Stimulated activated effector memory CD8-positive, alpha-beta T cell treated with anti-CD3 and anti-CD28 coated beads, Interleukin-12 subunit alpha, Interleukin-12 subunit beta, amount 100 ng/mL, for 72 hours (primary cell): ENCODE data around the gene APLF.
"Not testable (repeated sequence)": the region's sequence is repeated elsewhere in the genome, so short reads cannot be mapped to it uniquely, and the experiment has no call there.

Experiments
- ATAC-seq: fragments of 150-1000 bp; cut with Tn5 transposase; 2 replicates; pipeline ENCODE4 v1.10.0; 2021
- DNase-seq, 2 donors: peaks; one replicate each; pipeline ENCODE4 v3.0.0; 2021 to 2022; ENCODE audit warnings: low spot score in 2 of 2
- H3K27ac Mint-ChIP-seq: one replicate; pipeline ENCODE4 v1.8.0; 2022; ENCODE audit warnings: mild to moderate bottlenecking, mixed read lengths
- H3K36me3 Mint-ChIP-seq: one replicate; pipeline ENCODE4 v1.8.0; 2022; ENCODE audit warnings: mild to moderate bottlenecking, mixed read lengths
- H3K4me1 Mint-ChIP-seq: one replicate; pipeline ENCODE4 v1.8.0; 2022; ENCODE audit warnings: mixed read lengths
- H3K4me3 Mint-ChIP-seq: one replicate; pipeline ENCODE4 v1.8.0; 2022; ENCODE audit warnings: mild to moderate bottlenecking, mixed read lengths
- H3K9me3 Mint-ChIP-seq: one replicate; pipeline ENCODE4 v1.8.0; 2022; ENCODE audit warnings: mixed read lengths

Gene APLF

DNA sequence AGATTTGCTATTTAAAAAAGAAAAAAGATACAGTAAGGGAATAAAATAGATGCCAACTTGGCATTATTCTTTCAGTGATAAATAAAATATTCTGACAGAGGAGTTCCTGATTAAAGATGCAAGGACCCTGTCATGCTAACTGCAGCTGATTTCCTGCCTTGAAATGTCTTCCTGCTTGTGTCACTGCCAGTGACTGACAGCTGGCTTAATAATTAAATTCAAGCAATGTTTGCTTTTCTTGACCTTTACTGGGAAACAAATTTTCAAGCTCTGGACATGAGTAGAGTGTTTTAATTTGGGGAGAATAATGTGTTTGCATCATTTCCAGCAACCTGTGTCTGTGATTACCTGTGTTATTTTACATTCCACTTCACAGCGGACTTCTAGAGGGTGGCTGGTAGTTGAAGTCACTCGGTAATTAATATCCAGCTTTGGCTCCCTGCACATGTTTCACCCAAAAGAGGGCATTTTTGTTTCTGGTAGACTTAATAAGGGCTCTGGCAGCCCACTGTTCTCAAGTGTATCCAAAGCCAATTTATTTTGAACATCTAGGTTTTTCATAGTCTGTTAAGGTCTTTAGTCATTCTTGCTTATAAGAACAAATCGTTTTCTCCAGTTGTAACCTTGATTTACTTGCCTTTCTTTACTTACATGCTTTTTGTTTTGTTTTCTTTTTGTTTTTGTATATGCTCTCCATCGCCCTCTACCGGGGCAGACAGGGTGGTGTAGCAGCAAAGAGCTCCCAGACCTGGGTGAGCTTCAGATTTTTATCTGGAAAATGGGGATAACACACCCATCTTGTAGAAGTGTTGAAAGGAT, 127.5 kb downstream of the APLF start:
- Mint-ChIP-seq H3K27ac (no peak overlapping the region), H3K4me1 (peaks cover 7% of the 10 kb centered on the region), H3K9me3 (no peaks in the 10 kb centered on the region), H3K36me3 (no peaks in the 10 kb centered on the region), H3K4me3 (no peak overlapping the region)
- ATAC-seq (peak; percentile 32), DNase-seq (peak; percentile 23 to 67)

DNA sequence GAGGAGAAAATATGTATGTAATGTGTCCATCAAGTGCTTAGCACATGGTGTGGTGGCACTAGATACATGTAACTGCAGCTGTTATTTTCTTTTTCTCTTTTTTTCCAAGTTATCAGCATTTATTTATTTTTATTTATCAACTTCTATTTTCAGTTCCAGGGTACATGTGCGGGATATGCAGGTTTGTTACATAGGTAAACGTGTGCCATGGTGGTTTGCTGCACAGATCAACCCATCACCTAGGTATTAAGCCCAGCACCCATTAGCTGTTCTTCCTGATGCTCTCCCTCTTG, 128.1 kb downstream of the APLF start:
- not testable (repeated sequence) for H3K27ac Mint-ChIP-seq, H3K4me1 Mint-ChIP-seq

DNA sequence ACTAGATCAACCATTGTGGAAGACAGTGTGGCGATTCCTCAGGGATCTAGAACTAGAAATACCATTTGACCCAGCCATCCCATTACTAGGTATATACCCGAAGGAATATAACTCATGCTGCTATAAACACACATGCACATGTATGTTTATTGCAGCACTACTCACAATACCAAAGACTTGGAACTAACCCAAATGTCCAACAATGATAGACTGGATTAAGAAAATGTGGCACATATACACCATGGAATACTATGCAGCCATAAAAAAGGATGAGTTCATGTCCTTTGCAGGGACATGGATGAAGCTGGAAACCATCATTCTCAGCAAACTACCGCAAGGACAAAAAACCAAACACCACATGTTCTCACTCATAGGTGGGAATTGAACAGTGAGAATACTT, 133.1 kb downstream of the APLF start:
- DNase-seq, ATAC-seq, H3K27ac Mint-ChIP-seq, H3K4me1 Mint-ChIP-seq, H3K4me3 Mint-ChIP-seq, H3K9me3 Mint-ChIP-seq, H3K36me3 Mint-ChIP-seq: not testable (repeated sequence)

More for the DNA sequence above, 128.1 kb downstream of the APLF start:
- ATAC-seq, H3K36me3 Mint-ChIP-seq, H3K9me3 Mint-ChIP-seq, DNase-seq, H3K4me3 Mint-ChIP-seq: not testable (repeated sequence)

DNA sequence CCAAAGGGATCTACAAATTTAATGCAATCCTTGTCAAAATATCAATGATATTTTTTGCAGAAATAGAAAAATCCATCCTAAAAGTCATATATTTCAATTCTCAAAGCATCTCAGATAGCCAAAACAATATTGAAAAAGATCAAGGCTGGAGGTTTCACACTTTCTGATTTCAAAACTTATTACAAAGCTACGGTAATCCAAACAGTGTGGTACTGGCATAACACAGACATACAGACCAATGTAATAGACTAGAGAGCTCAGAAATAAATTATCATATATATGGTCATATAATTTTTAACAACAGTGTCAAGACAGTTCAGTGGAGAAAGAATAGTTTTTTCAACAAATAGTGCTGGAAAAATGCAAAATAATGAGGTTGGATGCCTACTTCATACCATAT, 135.7 kb downstream of the APLF start:
- peaks cover 13% of the 10 kb centered on the region for H3K4me1 Mint-ChIP-seq
- H3K27ac Mint-ChIP-seq = no peak overlapping the region
- no peaks in the 10 kb centered on the region for H3K36me3 Mint-ChIP-seq
- H3K9me3 Mint-ChIP-seq = peaks cover 3% of the 10 kb centered on the region
- ATAC-seq (no peak), DNase-seq (no peak)
- no peak overlapping the region for H3K4me3 Mint-ChIP-seq

DNA sequence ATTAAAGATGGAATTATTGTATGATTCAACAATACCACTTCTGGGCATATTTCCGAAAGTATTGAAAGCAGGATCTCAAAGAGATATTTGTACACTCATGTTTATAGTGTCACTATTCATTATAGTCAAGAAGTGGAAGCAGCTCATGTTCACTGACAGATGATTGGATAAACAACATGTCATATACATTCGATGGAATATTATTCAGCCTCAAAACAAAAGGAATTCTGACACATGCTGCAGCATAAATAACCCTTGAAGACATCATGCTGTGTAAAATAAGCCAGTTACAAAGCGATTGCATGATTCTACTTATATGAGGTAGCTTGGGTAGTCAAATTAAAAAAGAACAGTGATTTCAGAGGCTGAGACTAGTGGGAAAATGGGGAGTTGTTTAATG, 136.7 kb downstream of the APLF start:
- no peak overlapping the region for H3K27ac Mint-ChIP-seq
- H3K9me3 Mint-ChIP-seq = peaks cover 3% of the 10 kb centered on the region
- peaks cover 13% of the 10 kb centered on the region for H3K4me1 Mint-ChIP-seq
- ATAC-seq (no peak), DNase-seq (no peak)
- H3K4me3 Mint-ChIP-seq = no peak overlapping the region
- no peaks in the 10 kb centered on the region for H3K36me3 Mint-ChIP-seq

DNA sequence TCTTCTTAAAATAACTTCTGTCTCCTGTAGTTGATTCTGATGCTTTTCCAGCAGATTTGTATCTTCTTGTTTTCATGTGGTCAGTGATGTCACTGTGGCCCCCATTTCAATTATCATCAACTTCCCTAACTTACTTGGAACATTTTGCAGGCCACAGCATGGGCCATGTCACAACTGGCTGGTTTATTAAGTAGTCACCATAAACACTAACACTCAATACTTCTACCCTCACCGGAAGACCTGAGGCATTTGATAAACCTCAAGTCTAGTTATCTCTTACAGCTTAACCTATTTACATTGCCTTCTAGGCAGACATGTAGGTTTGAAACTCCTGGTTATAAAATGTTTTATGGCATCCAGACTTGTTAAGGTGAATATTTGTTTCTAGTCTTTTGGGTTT, 138.6 kb downstream of the APLF start:
- peaks cover 5% of the 10 kb centered on the region for H3K9me3 Mint-ChIP-seq
- H3K4me1 Mint-ChIP-seq = peaks cover 13% of the 10 kb centered on the region
- DNase-seq (no peak), ATAC-seq (no peak)
- no peaks in the 10 kb centered on the region for H3K36me3 Mint-ChIP-seq
- no peak overlapping the region for H3K27ac Mint-ChIP-seq
- H3K4me3 Mint-ChIP-seq = no peak overlapping the region

DNA sequence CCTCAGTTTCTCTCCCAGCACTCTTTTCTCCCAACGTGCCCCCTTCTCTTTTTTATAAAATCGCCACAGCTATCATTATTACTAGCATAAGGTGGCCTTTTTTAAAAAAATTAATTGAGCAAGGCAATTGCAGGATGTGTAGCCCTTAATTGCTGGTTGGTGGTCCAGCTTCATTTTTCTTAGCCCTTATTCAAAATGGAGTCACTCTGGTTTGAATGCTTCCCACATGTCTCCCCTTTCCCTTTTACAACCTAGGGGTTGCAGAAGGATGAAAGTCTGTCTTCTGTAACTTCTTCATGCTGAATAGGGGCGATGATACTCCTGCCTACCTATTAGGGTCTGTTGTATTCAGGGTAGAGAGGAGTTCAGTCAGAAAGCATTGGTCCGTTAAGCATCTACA, 139.4 kb downstream of the APLF start:
- DNase-seq (no peak), ATAC-seq (no peak)
- H3K36me3 Mint-ChIP-seq = no peaks in the 10 kb centered on the region
- no peak overlapping the region for H3K4me3 Mint-ChIP-seq
- peaks cover 13% of the 10 kb centered on the region for H3K4me1 Mint-ChIP-seq
- peaks cover 5% of the 10 kb centered on the region for H3K9me3 Mint-ChIP-seq
- H3K27ac Mint-ChIP-seq = no peak overlapping the region

DNA sequence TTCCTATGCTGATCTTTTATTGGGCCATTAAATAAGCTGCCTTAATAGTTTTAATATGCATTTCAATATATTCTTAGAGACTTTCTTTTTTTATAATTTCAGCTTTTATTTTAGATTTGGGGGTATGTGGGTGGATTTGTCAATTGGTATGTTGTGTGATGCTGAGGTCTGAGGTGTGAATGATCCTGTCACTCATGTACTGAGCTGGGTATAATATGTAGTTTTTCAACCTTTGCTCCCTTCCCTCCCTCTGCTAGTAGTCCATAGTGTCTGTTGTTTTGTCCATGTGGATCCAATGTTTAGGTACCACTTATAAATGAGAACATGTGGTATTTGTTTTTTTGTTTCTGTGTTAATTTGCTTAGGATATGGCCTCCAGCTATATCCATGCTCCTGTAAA, 140.5 kb downstream of the APLF start:
- Mint-ChIP-seq H3K4me3 (no peak overlapping the region), H3K9me3 (peaks cover 7% of the 10 kb centered on the region), H3K36me3 (no peaks in the 10 kb centered on the region), H3K27ac (no peak overlapping the region), H3K4me1 (peaks cover 8% of the 10 kb centered on the region)
- DNase-seq (no peak), ATAC-seq (no peak)

DNA sequence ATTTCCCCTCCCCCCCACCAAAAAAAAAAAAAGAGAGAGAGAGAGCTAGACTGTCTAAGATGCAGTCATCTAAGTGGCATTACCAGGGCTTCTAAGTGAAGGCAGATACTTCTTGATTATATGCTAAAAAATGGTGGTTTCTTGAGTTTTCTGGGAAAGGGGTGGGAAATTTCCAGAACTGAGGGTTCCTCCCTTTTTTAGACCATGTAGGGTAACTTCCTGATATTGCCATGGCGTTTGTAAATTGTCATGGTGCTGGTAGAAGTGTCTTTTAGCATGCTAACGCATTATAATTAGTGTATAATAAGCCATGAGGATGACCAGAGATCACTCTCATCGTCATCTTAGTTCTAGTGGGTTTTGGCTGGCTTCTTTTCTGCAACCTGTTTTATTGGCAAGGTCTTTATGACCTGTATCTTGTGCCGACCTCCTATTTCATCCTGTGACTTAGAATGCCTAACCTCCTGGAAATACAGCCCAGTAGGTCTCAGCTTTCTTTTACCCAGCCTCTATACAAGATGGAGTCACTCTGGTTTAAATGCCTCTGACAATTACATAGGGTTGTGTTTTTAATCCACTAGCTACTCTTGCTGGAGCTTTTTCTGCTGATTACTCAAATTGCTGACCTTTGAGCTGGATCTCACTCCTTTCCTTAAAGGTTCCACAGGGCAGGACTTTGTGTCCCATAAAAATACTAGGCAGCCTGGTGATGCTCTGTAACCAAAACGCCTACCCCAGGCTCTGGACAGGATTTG, 145.6 kb downstream of the APLF start:
- H3K36me3 Mint-ChIP-seq = no peaks in the 10 kb centered on the region
- DNase-seq = no peak
- peaks cover 5% of the 10 kb centered on the region for H3K9me3 Mint-ChIP-seq
- ATAC-seq = no peak
- no peak overlapping the region for H3K4me3 Mint-ChIP-seq
- no peaks in the 10 kb centered on the region for H3K4me1 Mint-ChIP-seq
- no peak overlapping the region for H3K27ac Mint-ChIP-seq

DNA sequence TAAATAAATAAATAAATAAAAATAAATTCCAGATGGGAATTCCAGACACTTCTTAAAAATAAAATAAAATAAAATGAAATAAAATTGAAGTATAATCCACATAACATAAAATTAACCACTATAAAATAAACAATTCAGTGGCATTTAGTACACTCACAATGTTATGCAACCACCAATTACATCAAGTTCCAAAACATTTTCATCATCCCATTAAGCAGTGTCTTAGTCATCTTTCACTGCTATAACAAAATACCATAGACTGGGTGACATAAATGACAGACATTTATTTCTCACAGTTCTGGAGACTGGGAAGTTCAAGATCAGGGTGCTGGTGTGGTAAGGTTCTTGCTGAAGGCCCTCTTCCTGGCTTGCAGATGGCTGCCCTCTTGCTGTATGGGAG, 153.4 kb downstream of the APLF start:
- DNase-seq = no peak
- Mint-ChIP-seq H3K27ac (no peak overlapping the region), H3K36me3 (no peaks in the 10 kb centered on the region), H3K9me3 (no peaks in the 10 kb centered on the region), H3K4me3 (no peak overlapping the region), H3K4me1 (no peaks in the 10 kb centered on the region)
- no peak for ATAC-seq

DNA sequence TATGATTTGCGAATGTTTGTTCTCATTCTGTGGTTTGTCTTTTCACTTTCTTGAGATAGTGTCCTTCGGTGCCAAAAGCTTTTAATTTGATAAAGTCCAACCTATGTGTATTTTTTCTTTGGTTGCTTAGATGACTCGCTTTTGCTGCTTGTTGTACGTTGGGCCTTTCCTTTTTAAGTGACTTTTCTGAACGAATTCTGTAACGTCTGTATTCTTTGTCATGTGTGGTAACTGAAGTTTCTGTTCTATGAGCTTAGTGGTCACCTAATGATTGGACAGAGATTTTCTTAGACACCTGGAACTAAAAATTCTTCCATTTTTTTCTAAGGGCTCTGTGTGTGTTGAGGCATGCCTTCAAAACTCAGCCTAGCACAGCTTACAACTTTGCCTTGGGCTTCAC, 156.4 kb downstream of the APLF start:
- H3K27ac Mint-ChIP-seq = no peak overlapping the region
- no peaks in the 10 kb centered on the region for H3K36me3 Mint-ChIP-seq
- ATAC-seq (no peak), DNase-seq (no peak)
- no peaks in the 10 kb centered on the region for H3K9me3 Mint-ChIP-seq
- H3K4me3 Mint-ChIP-seq = no peak overlapping the region
- no peaks in the 10 kb centered on the region for H3K4me1 Mint-ChIP-seq

DNA sequence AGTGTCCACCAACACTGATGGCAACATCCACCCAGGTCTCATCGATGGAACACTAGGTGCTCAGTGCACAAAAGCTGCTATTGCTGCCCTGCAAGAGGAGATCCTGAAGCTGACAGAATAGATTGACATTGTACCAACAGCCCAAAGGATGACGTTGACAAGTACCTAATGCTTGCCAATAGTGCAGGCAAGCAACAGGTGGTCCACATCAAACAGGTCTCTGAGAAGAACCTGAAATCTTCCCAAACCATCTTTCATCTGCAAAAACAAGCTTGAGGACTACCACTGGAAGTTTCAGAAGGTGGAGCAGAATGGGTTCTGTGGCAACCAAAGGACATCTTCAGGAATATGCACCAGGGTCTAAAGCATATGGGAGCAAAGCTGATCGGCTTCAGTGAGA, 160.2 kb downstream of the APLF start:
- Mint-ChIP-seq H3K4me1 (no peaks in the 10 kb centered on the region), H3K4me3 (no peak overlapping the region), H3K27ac (no peak overlapping the region), H3K9me3 (no peaks in the 10 kb centered on the region), H3K36me3 (no peaks in the 10 kb centered on the region)
- no peak for ATAC-seq
- DNase-seq = no peak
